Mucosa of gallbladder (tissue), 1 donor: ENCODE data around the gene HAPLN2. TPM values are rescaled to one million over a fixed set of nuclear protein-coding genes. Genes with fewer than 3 reads are reported as not detected.
"Not testable (repeated sequence)": the region's sequence is repeated elsewhere in the genome, so short reads cannot be mapped to it uniquely, and the experiment has no call there.

Experiments
- DNase-seq: peaks from one replicate; pipeline ENCODE4 v3.0.0-alpha.2; 2020; ENCODE audit warnings: low spot score
- total RNA-seq: library from RNA; stranded (reverse); gene quantifications from one replicate; pipeline ENCODE4 v1.2.1, GENCODE V29; 2021
- donor health status: DM: no; HTN: no; CAD: no.

HAPLN2 gene
- total RNA-seq, 1 donor from 2014 or later: 0.43 TPM

GRCh38 chr1:156591432-156592157, 27.6 kb upstream of the HAPLN2 start, which contains the start of gene NAXE:
Gene NAXE, plus strand, starts transcription at chr1:156591776. Its CDS starts 29 bp downstream, at chr1:156591805.
- DNase-seq: peak; percentile 63

GRCh38 chr1:156592158-156592909, 26.9 kb upstream of the HAPLN2 start:
- DNase-seq: no peak

- no peak for DNase-seq
Observed at GRCh38 chr1:156592910-156593660, 26.1 kb upstream of the HAPLN2 start.

- DNase-seq: no peak
Observed at GRCh38 chr1:156593661-156593989, 25.6 kb upstream of the HAPLN2 start.

- DNase-seq: no peak
Observed at GRCh38 chr1:156594190-156594589, 25.0 kb upstream of the HAPLN2 start.

GRCh38 chr1:156595016-156595415, 24.2 kb upstream of the HAPLN2 start:
- DNase-seq: no peak

GRCh38 chr1:156596426-156596825, 22.8 kb upstream of the HAPLN2 start:
- DNase-seq: no peak

GRCh38 chr1:156598125-156598524, 21.1 kb upstream of the HAPLN2 start:
- DNase-seq: no peak

GRCh38 chr1:156598731-156599432, 20.3 kb upstream of the HAPLN2 start:
- no peak for DNase-seq

- no peak for DNase-seq
Observed at GRCh38 chr1:156599811-156600210, 19.4 kb upstream of the HAPLN2 start.

GRCh38 chr1:156600733-156601121, 18.5 kb upstream of the HAPLN2 start:
- no peak for DNase-seq

- DNase-seq: peak; percentile 79
Observed at GRCh38 chr1:156601122-156601830, 17.9 kb upstream of the HAPLN2 start, which contains the start of gene GPATCH4. Gene GPATCH4, minus strand, starts transcription at chr1:156601479.

GRCh38 chr1:156601892-156602291, 17.3 kb upstream of the HAPLN2 start:
- DNase-seq: no peak

GRCh38 chr1:156602557-156602993, 16.6 kb upstream of the HAPLN2 start:
- no peak for DNase-seq

- DNase-seq: not testable (repeated sequence)
Observed at GRCh38 chr1:156607344-156607743, 11.9 kb upstream of the HAPLN2 start.

- peak; percentile 65 for DNase-seq
Observed at GRCh38 chr1:156608036-156608674, 11.1 kb upstream of the HAPLN2 start.

- DNase-seq: no peak
Observed at GRCh38 chr1:156608981-156609380, 10.2 kb upstream of the HAPLN2 start.

- not testable (repeated sequence) for DNase-seq
Observed at GRCh38 chr1:156610072-156610471, 9.1 kb upstream of the HAPLN2 start.

- no peak for DNase-seq
Observed at GRCh38 chr1:156612666-156613065, 6.5 kb upstream of the HAPLN2 start.

GRCh38 chr1:156615946-156616345, 3.3 kb upstream of the HAPLN2 start:
- DNase-seq: no peak

- no peak for DNase-seq
Observed at GRCh38 chr1:156616463-156616862, 2.8 kb upstream of the HAPLN2 start.
